Measurements from ENCODE around the gene CA7. TPM values are rescaled to one million over a fixed set of nuclear protein-coding genes. Genes with fewer than 3 reads are reported as not detected.

The CA7 gene
- total RNA-seq, 5 donors from 2014 or later (not counting 1 experiment from before 2014, with no cell fraction given): not detected

- POLR2A ChIA-PET: no interaction called here
- Mint-ChIP-seq H3K9me3 (no peaks in the 10 kb centered on the region), H3K27ac (peak overlapping the region; percentile 74 to 86), H3K4me3 (peak overlapping the region; percentile 60 to 83 (median 73)), H3K4me1 (peaks cover 20 to 32% (median 21%) of the 10 kb centered on the region in 3 donors), H3K27me3 (no peaks in the 10 kb centered on the region), H3K36me3 (no peaks in the 10 kb centered on the region)
- H3K27me3 ChIP-seq (replicated peaks in 1 of 2; ENCODE audit: control insufficient read depth in 2 of 2, extremely low read depth in 1 of 2, insufficient read depth in 2 of 2, low read length in 1 of 2): no peaks in the 10 kb centered on the region
- no peaks in the 10 kb centered on the region for H3K36me3 ChIP-seq (ENCODE audit: control insufficient read depth in 2 of 2, extremely low read depth in 1 of 2, insufficient read depth in 1 of 2, low read length in 1 of 2)
- 3% methylated on average over 37 of the region's 39 CpGs for WGBS (ENCODE audit: insufficient coverage)
- no peaks in the 10 kb centered on the region for H3K9me3 ChIP-seq
- peak overlapping the region; percentile 42 for H3K27ac ChIP-seq (ENCODE audit: low read length)
- H3K4me1 ChIP-seq (ENCODE audit: control insufficient read depth in 1 of 2, extremely low read depth in 1 of 2, insufficient read depth in 2 of 2, low read length in 2 of 2): peaks cover 0 to 29% of the 10 kb centered on the region in 2 experiments
- DNase-seq (peak; percentile 66 to 94 (median 77)), ATAC-seq (replicated peaks in 1 of 4) (peak; percentile 89 to 92 (median 91))
- H3K4me3 ChIP-seq (ENCODE audit: control insufficient read depth in 1 of 2, extremely low read depth in 1 of 2, low read length in 1 of 2): peak overlapping the region; percentile 44 to 61
- CTCF ChIA-PET: interaction anchor here in 1 of 2 donors (0.8 to 1.7 kb wide), 5 partner anchors 9 to 310 kb away, joined by 3 to 16 read pairs (median 4); partner anchors contain the start of gene NAE1
These were observed 28.9 kb downstream of the CA7 start for GRCh38 chr16:66872943-66873684.

GRCh38 chr16:66873685-66874055 lies 29.5 kb downstream of the CA7 start:
- DNase-seq: no peak
- no peaks in the 10 kb centered on the region for H3K27me3 ChIP-seq (replicated peaks in 1 of 2; ENCODE audit: control insufficient read depth in 2 of 2, extremely low read depth in 1 of 2, insufficient read depth in 2 of 2, low read length in 1 of 2)
- H3K9me3 ChIP-seq: no peaks in the 10 kb centered on the region
- H3K36me3 ChIP-seq (ENCODE audit: control insufficient read depth in 2 of 2, extremely low read depth in 1 of 2, insufficient read depth in 1 of 2, low read length in 1 of 2): no peaks in the 10 kb centered on the region
- Mint-ChIP-seq H3K9me3 (no peaks in the 10 kb centered on the region), H3K4me1 (peaks cover 25 to 37% (median 26%) of the 10 kb centered on the region in 3 donors), H3K36me3 (no peaks in the 10 kb centered on the region), H3K27me3 (no peaks in the 10 kb centered on the region), H3K27ac (no peak overlapping the region), H3K4me3 (peak overlapping the region in 1 of 3 donors; percentile 83)
- H3K4me3 ChIP-seq (ENCODE audit: control insufficient read depth in 1 of 2, extremely low read depth in 1 of 2, low read length in 1 of 2): no peak overlapping the region
- ChIA-PET POLR2A (no interaction called here), CTCF (interaction anchor here in 1 of 2 donors (1.2 to 1.7 kb wide), 3 partner anchors 8 to 311 kb away, joined by 4 to 16 read pairs (median 8); partner anchors contain the start of gene NAE1)
- no peak for ATAC-seq (replicated peaks in 1 of 4)
- peak overlapping the region; percentile 42 for H3K27ac ChIP-seq (ENCODE audit: low read length)
- peaks cover 0 to 29% of the 10 kb centered on the region in 2 experiments for H3K4me1 ChIP-seq (ENCODE audit: control insufficient read depth in 1 of 2, extremely low read depth in 1 of 2, insufficient read depth in 2 of 2, low read length in 2 of 2)

DNA sequence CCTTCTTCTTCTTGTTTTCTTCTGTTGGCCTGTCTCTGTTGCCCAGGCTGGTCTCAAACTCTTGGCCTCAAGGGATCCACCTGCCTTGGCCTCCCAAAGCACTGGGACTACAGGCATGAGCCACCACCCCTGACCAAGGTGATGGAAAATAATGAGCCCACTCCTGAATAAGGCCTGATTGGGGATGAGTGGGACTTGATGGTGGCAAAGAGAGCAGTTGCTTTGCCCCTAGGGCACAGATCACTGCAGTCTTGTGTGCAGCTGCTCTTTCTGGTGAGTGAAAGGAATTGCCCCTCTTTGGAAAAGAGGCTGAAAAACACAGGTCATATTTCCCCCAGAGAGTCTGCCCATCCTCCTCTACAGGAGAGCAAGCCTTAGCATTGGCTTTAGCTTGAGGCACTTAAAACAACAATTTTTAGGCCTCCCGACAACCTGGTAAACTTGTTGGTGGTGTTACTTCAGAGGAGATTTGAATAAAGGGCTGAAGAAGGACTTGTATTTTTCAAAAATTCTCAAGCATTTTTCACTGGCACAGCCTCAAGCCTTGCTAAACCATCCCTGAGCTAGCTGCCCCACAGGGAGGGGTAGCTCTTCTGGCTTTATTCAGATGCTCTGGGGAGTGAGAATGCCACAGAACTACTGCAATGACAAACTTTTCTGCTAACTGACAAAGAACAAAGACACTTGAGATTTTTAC lies 30.0 kb downstream of the CA7 start:
- no peaks in the 10 kb centered on the region for H3K9me3 ChIP-seq
- H3K36me3 ChIP-seq (ENCODE audit: control insufficient read depth in 2 of 2, extremely low read depth in 1 of 2, insufficient read depth in 1 of 2, low read length in 1 of 2): no peaks in the 10 kb centered on the region
- Mint-ChIP-seq H3K27ac (peak overlapping the region; percentile 80 to 83), H3K4me3 (peak overlapping the region in 2 of 3 donors; percentile 24 to 53), H3K4me1 (peaks cover 25 to 39% (median 26%) of the 10 kb centered on the region in 3 donors), H3K27me3 (no peaks in the 10 kb centered on the region), H3K9me3 (no peaks in the 10 kb centered on the region), H3K36me3 (no peaks in the 10 kb centered on the region)
- ATAC-seq (replicated peaks in 1 of 4): no peak
- no peak overlapping the region for H3K4me3 ChIP-seq (ENCODE audit: control insufficient read depth in 1 of 2, extremely low read depth in 1 of 2, low read length in 1 of 2)
- POLR2A ChIA-PET: interaction anchor here (0.6 kb wide), 3 partner anchors 15 to 1545 kb away, joined by 4 to 5 read pairs (median 4); no protein-coding TSS in a partner anchor
- CTCF ChIA-PET: interaction anchor here in 1 of 2 donors (0.6 to 1.7 kb wide), 2 partner anchors 36 to 44 kb away, joined by 5 to 8 read pairs; partner anchors contain the start of gene NAE1
- peaks cover 0 to 29% of the 10 kb centered on the region in 2 experiments for H3K4me1 ChIP-seq (ENCODE audit: control insufficient read depth in 1 of 2, extremely low read depth in 1 of 2, insufficient read depth in 2 of 2, low read length in 2 of 2)
- no CpG with 5 or more reads among the region's 1 CpG for WGBS (ENCODE audit: insufficient coverage)
- H3K27ac ChIP-seq (ENCODE audit: low read length): peak overlapping the region; percentile 40
- no peaks in the 10 kb centered on the region for H3K27me3 ChIP-seq (replicated peaks in 1 of 2; ENCODE audit: control insufficient read depth in 2 of 2, extremely low read depth in 1 of 2, insufficient read depth in 2 of 2, low read length in 1 of 2)
- DNase-seq: peak in 1 of 35 experiments; percentile 20

DNA sequence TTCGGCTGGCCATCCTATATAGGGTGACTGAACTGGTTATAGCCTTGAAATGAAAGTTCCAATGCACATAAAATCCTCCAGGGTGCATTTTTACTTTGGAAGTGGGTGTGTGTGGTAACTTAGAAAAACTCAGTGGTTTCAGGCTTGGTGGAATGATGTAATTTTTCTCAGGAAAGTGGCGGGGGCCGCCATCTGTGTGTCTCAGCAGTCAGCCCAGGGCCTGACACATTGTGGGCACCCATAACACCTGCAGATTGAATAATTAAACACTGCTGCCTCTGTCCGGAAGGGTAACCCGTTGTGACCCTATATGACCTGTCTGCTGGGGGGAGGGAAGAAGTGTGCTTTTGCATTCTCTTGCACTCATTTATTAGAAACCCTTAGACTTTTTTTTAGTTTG lies 33.9 kb downstream of the CA7 start:
- CTCF ChIA-PET: interaction anchor here in 1 of 2 donors (0.6 kb wide), 1 partner anchor 345 kb away, joined by 6 read pairs; no protein-coding TSS in a partner anchor
- Mint-ChIP-seq H3K4me1 (peaks cover 39 to 56% (median 41%) of the 10 kb centered on the region in 3 donors), H3K36me3 (no peaks in the 10 kb centered on the region), H3K27ac (peak overlapping the region; percentile 22 to 50), H3K27me3 (no peaks in the 10 kb centered on the region), H3K9me3 (no peaks in the 10 kb centered on the region), H3K4me3 (peak overlapping the region in 2 of 3 donors; percentile 29 to 99)
- ATAC-seq (replicated peaks in 1 of 4) (no peak), DNase-seq (peak in 1 of 35 experiments; percentile 11)
- POLR2A ChIA-PET: no interaction called here
- no peak overlapping the region for H3K27ac ChIP-seq (ENCODE audit: low read length)
- peaks cover 3 to 38% of the 10 kb centered on the region in 2 experiments for H3K4me1 ChIP-seq (ENCODE audit: control insufficient read depth in 1 of 2, extremely low read depth in 1 of 2, insufficient read depth in 2 of 2, low read length in 2 of 2)
- WGBS (ENCODE audit: insufficient coverage): 40% methylated on average over 3 of the region's 5 CpGs
- no peaks in the 10 kb centered on the region for H3K9me3 ChIP-seq
- no peaks in the 10 kb centered on the region for H3K36me3 ChIP-seq (ENCODE audit: control insufficient read depth in 2 of 2, extremely low read depth in 1 of 2, insufficient read depth in 1 of 2, low read length in 1 of 2)
- H3K4me3 ChIP-seq (ENCODE audit: control insufficient read depth in 1 of 2, extremely low read depth in 1 of 2, low read length in 1 of 2): no peak overlapping the region
- H3K27me3 ChIP-seq (replicated peaks in 1 of 2; ENCODE audit: control insufficient read depth in 2 of 2, extremely low read depth in 1 of 2, insufficient read depth in 2 of 2, low read length in 1 of 2): no peaks in the 10 kb centered on the region

GRCh38 chr16:66880288-66881013 lies 36.2 kb downstream of the CA7 start, which contains the start of gene PDP2:
Gene PDP2, plus strand, starts transcription at chr16:66880515. Its CDS starts 3,770 bp downstream, at chr16:66884285.
- H3K27ac ChIP-seq (ENCODE audit: low read length): peak within 1 kb of the TSS; percentile 27
- POLR2A ChIA-PET: interaction anchor here (0.5 to 0.6 kb wide), 5 partner anchors 20 to 960 kb away, joined by 3 to 4 read pairs (median 4); partner anchors contain the start of gene CKLF (in 1 of the 2)
- peaks cover 3 to 23% of the 10 kb centered on the region in 2 experiments for H3K4me1 ChIP-seq (ENCODE audit: control insufficient read depth in 1 of 2, extremely low read depth in 1 of 2, insufficient read depth in 2 of 2, low read length in 2 of 2)
- H3K27me3 ChIP-seq (replicated peaks in 1 of 2; ENCODE audit: control insufficient read depth in 2 of 2, extremely low read depth in 1 of 2, insufficient read depth in 2 of 2, low read length in 1 of 2): no peaks in the 10 kb centered on the region
- CTCF ChIA-PET: interaction anchor here (0.5 to 1.5 kb wide), 8 partner anchors 13 to 742 kb away, joined by 3 to 12 read pairs (median 4); partner anchors contain the start of gene NAE1 (in 1 of the 2)
- Mint-ChIP-seq H3K4me3 (peak within 1 kb of the TSS; percentile 98 to 99 (median 99)), H3K9me3 (no peaks in the 10 kb centered on the region), H3K36me3 (peaks cover 12% of the 10 kb centered on the region), H3K4me1 (peaks cover 31 to 41% (median 31%) of the 10 kb centered on the region in 3 donors), H3K27me3 (no peaks in the 10 kb centered on the region), H3K27ac (peak within 1 kb of the TSS; percentile 88)
- DNase-seq (peak; percentile 75 to 94 (median 84)), ATAC-seq (replicated peaks in 1 of 4) (peak; percentile 98 to 99 (median 99))
- WGBS (ENCODE audit: insufficient coverage): under 1% methylated on average over 52 of the region's 58 CpGs
- peak within 1 kb of the TSS; percentile 65 to 81 for H3K4me3 ChIP-seq (ENCODE audit: control insufficient read depth in 1 of 2, extremely low read depth in 1 of 2, low read length in 1 of 2)
- no peaks in the 10 kb centered on the region for H3K9me3 ChIP-seq
- H3K36me3 ChIP-seq (ENCODE audit: control insufficient read depth in 2 of 2, extremely low read depth in 1 of 2, insufficient read depth in 1 of 2, low read length in 1 of 2): peaks cover 13 to 14% of the 10 kb centered on the region in 2 donors
